PC-3 (cell line): Measurements from ENCODE around the gene MAP3K9. TPM values are rescaled to one million over a fixed set of nuclear protein-coding genes. Genes with fewer than 3 reads are reported as not detected.
"Not testable (repeated sequence)": the region's sequence is repeated elsewhere in the genome, so short reads cannot be mapped to it uniquely, and the experiment has no call there.

ENCODE experiments used
- ATAC-seq: fragments of 200-7000 bp; cut with Tn5 transposase; 2 replicates; pipeline ENCODE4 v1.9.1; 2020; ENCODE audit warnings: mild to moderate bottlenecking, moderate library complexity
- BruUV-seq: library from RNA; stranded (reverse); fragments of 400-500 nt; replicated peaks from 2 replicates; lab custom pipeline; 2021; lab: Mats Ljungman, UMichigan
- CTCF ChIA-PET: fragments of 300-600 bp; sonication (Branson Sonifier 250); formaldehyde crosslinking; loops from one replicate; lab custom pipeline; 2022; ENCODE audit warnings: antibody characterized with exemption; lab: Charles Lee
- POLR2A ChIA-PET: fragments of 300-600 bp; sonication (Branson Sonifier 250); formaldehyde crosslinking; loops from one replicate; lab custom pipeline; 2022; ENCODE audit warnings: antibody characterized with exemption; ENCODE audit not compliant: unreplicated experiment; lab: Charles Lee
- DNase-seq: peaks from one replicate; pipeline ENCODE4 v3.0.0-alpha.2; 2015
- H2AFZ ChIP-seq: fragments of 300-600 bp; sonication (generic); 2 replicates; pipeline ENCODE4 v1.6.0; 2016; ENCODE audit warnings: antibody characterized with exemption, low read length
- H3F3A ChIP-seq: fragments of 300-600 bp; sonication (generic); one replicate; pipeline ENCODE4 v1.6.0; 2017; ENCODE audit warnings: antibody characterized with exemption, low read length, control low read depth, mild to moderate bottlenecking; ENCODE audit not compliant: unreplicated experiment
- H3K27ac ChIP-seq: fragments of 300-600 bp; sonication (generic); 2 replicates; pipeline ENCODE4 v1.5.1; 2016; ENCODE audit warnings: mild to moderate bottlenecking, low read length
- H3K27me3 ChIP-seq: fragments of 300-600 bp; sonication (generic); 2 replicates; pipeline ENCODE4 v1.6.1; 2016; ENCODE audit warnings: low read length, mixed read lengths
- H3K36me3 ChIP-seq: fragments of 300-600 bp; sonication (generic); 2 replicates; pipeline ENCODE4 v1.6.1; 2016; ENCODE audit warnings: low read depth, mixed run types, low read length, mixed read lengths
- H3K4me1 ChIP-seq: fragments of 300-600 bp; sonication (generic); 2 replicates; pipeline ENCODE4 v1.5.1; 2016; ENCODE audit warnings: low read length; ENCODE audit not compliant: insufficient read depth
- H3K4me2 ChIP-seq: fragments of 300-600 bp; sonication (generic); 2 replicates; pipeline ENCODE4 v1.6.0; 2016; ENCODE audit warnings: low read length
- H3K4me3 ChIP-seq: fragments of 300-600 bp; sonication (generic); 2 replicates; pipeline ENCODE4 v1.5.1; 2016; ENCODE audit warnings: mild to moderate bottlenecking, low read length, mixed read lengths
- H3K79me2 ChIP-seq: fragments of 300-600 bp; sonication (generic); 2 replicates; pipeline ENCODE4 v1.6.1; 2017; ENCODE audit warnings: low read length, mixed read lengths
- H3K9ac ChIP-seq: fragments of 300-600 bp; sonication (generic); 2 replicates; pipeline ENCODE4 v1.6.0; 2016; ENCODE audit warnings: mild to moderate bottlenecking, low read length
- H3K9me2 ChIP-seq: fragments of 300-600 bp; sonication (generic); replicated peaks from 2 replicates; pipeline ENCODE4 v1.6.1; 2016; ENCODE audit warnings: mixed run types, low read length, mixed read lengths
- H3K9me3 ChIP-seq: fragments of 300-600 bp; sonication (generic); 2 replicates; pipeline ENCODE4 v1.6.1; 2016; ENCODE audit warnings: low read length, mixed read lengths
- H4K20me1 ChIP-seq: fragments of 300-600 bp; sonication (generic); 2 replicates; pipeline ENCODE4 v1.6.1; 2016; ENCODE audit warnings: low read length, mixed read lengths
- EZH2 ChIP-seq: fragments of 300-600 bp; sonication (generic); IDR thresholded peaks from one replicate; pipeline ENCODE4 v1.6.1; 2017; ENCODE audit warnings: antibody characterized with exemption, mild to moderate bottlenecking, low read length; ENCODE audit not compliant: unreplicated experiment
- EZH2phosphoT487 ChIP-seq: fragments of 300-600 bp; sonication (generic); IDR thresholded peaks from 2 replicates; pipeline ENCODE4 v1.6.1; 2018; ENCODE audit warnings: mild to moderate bottlenecking, antibody characterized with exemption, low read length, borderline replicate concordance
- intact Hi-C: fragments of 100-400 bp; cut with micrococcal nuclease; formaldehyde crosslinking; loops from 2 replicates; pipeline ENCODE4 v1.9.0; 2023
- total RNA-seq: library from RNA; depleted of rRNA; stranded (reverse); fragments of >200 nt; gene quantifications from 2 replicates; pipeline ENCODE4 v1.2.3, GENCODE V29; 2014
- TF ChIP-seq, protein P1 (sequence below): fragments of 300-600 bp; sonication (generic); conservative IDR thresholded peaks from 2 replicates; pipeline ENCODE4 v1.5.1; 2017; ENCODE audit warnings: antibody characterized with exemption, low read depth, mild to moderate bottlenecking, low read length

Gene MAP3K9
- total RNA-seq, 1 experiment from 2014 or later = 13.4 TPM

DNA sequence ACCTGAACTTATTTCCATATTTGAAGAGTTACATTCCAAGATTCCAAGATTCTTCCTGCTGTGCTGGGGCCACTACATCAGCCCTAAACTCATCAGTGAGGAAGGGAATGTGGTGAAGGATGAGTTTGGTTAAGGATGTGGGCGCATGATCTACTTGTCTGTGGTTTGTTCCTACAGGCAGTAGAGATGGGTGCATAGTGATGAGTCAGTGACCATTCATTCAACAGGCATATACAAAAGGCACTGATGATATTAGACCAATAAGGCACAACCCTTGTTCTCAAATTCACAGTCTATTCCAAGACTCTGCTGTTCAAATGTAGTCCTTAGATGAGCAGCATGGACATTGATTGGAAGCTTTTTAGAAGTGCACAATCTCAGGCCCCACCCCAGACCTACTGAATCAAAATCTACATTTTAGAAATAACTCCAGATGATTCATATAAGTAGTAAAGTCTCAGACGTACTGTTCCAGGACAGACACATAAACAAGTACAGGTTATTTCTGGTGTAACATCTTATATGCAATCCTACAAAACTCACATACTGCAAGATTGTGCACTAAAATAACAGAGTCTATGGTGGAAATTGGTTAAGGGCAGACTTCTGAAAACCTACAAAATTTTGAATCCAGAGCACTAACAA, 47.7 kb upstream of the MAP3K9 start:
- Histone ChIP-seq H3K4me2 (peak overlapping the region; percentile 18), H3K9ac (no peak overlapping the region), H3K36me3 (no peaks in the 10 kb centered on the region), H3K9me3 (no peaks in the 10 kb centered on the region), H3K27ac (no peak overlapping the region), H3K4me3 (no peak overlapping the region), H3K79me2 (no peaks in the 10 kb centered on the region), H3K27me3 (no peaks in the 10 kb centered on the region), H3K4me1 (peaks cover 16% of the 10 kb centered on the region), H3F3A (peaks cover 6% of the 10 kb centered on the region), H2AFZ (no peak overlapping the region), H4K20me1 (0 out of 2 replicates have a peak, but pooled peaks cover 3% of the 10 kb centered on the region), H3K9me2 (no peaks in the 10 kb centered on the region)
- intact Hi-C loops = no loop called here
- peak; percentile 97 for ATAC-seq
- ChIA-PET CTCF (no interaction called here), POLR2A (no interaction called here)
- no TSS peak for BruUV-seq
- peak; percentile 83 for DNase-seq
- TF ChIP-seq, protein P1, sequence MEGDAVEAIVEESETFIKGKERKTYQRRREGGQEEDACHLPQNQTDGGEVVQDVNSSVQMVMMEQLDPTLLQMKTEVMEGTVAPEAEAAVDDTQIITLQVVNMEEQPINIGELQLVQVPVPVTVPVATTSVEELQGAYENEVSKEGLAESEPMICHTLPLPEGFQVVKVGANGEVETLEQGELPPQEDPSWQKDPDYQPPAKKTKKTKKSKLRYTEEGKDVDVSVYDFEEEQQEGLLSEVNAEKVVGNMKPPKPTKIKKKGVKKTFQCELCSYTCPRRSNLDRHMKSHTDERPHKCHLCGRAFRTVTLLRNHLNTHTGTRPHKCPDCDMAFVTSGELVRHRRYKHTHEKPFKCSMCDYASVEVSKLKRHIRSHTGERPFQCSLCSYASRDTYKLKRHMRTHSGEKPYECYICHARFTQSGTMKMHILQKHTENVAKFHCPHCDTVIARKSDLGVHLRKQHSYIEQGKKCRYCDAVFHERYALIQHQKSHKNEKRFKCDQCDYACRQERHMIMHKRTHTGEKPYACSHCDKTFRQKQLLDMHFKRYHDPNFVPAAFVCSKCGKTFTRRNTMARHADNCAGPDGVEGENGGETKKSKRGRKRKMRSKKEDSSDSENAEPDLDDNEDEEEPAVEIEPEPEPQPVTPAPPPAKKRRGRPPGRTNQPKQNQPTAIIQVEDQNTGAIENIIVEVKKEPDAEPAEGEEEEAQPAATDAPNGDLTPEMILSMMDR = no peak
- TF ChIP-seq EZH2 (no peak), EZH2phosphoT487 (no peak)

DNA sequence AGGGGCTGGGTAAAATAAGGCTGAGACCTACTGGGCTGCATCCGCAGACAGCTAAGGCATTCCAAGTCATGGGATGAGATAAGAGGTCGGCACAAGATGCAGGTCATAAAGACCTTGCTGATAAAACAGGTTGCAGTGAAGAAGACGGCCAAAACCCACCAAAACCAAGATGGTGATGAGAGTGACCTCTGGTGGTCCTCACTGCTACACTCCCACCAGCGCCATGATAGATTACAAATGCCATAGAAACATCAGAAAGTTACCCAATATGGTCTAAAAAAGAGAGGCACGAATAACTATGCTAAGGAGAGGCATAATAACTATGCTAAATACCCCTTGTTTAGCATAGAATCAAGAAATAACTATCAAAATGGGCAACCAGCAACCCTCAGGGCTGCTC, 46.2 kb upstream of the MAP3K9 start:
- CTCF ChIA-PET = no interaction called here
- no peaks in the 10 kb centered on the region for H3K79me2 ChIP-seq
- ATAC-seq = no peak
- no peak overlapping the region for H3K9ac ChIP-seq
- no peak overlapping the region for H3K4me2 ChIP-seq
- H3K9me3 ChIP-seq = no peaks in the 10 kb centered on the region
- H3K9me2 ChIP-seq = no peaks in the 10 kb centered on the region
- BruUV-seq = no TSS peak
- H3K4me3 ChIP-seq = no peak overlapping the region
- H3K4me1 ChIP-seq = peaks cover 16% of the 10 kb centered on the region
- H3F3A ChIP-seq = peaks cover 6% of the 10 kb centered on the region
- intact Hi-C loops = no loop called here
- no peaks in the 10 kb centered on the region for H3K36me3 ChIP-seq
- H2AFZ ChIP-seq = no peak overlapping the region
- H3K27ac ChIP-seq = no peak overlapping the region
- 0 out of 2 replicates have a peak, but pooled peaks cover 3% of the 10 kb centered on the region for H4K20me1 ChIP-seq
- no peak for DNase-seq
- POLR2A ChIA-PET = no interaction called here
- TF ChIP-seq EZH2 (no peak), EZH2phosphoT487 (no peak)
- TF ChIP-seq, protein P1 = no peak
- H3K27me3 ChIP-seq = no peaks in the 10 kb centered on the region

DNA sequence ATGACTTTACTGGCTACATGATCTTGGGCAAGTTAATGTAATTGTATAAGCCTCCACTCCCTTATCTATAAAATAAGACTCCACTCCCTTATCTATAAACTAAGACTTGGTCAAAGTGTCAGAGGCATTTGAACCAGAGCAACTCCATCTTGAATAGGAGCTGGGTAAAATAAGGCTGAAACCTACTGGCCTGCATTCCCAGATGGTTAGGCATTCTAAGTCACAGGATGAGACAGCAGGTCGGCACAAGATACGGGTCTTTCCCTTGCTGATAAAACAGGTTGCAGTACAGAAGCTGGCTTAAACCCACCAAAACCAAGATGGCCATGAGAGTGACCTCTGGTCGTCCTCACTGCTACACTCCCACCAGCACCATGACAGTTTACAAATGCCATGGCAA, 44.3 kb upstream of the MAP3K9 start:
- H3K9ac ChIP-seq, H3K27ac ChIP-seq: not testable (repeated sequence)

More for the DNA sequence above, 44.3 kb upstream of the MAP3K9 start:
- H2AFZ ChIP-seq, H4K20me1 ChIP-seq, H3K36me3 ChIP-seq, POLR2A ChIA-PET, DNase-seq, H3K9me3 ChIP-seq, H3K4me2 ChIP-seq, ATAC-seq, intact Hi-C loops, H3F3A ChIP-seq, CTCF ChIA-PET, BruUV-seq, H3K79me2 ChIP-seq, H3K27me3 ChIP-seq, H3K9me2 ChIP-seq, H3K4me3 ChIP-seq: not testable (repeated sequence)
- peaks cover 16% of the 10 kb centered on the region for H3K4me1 ChIP-seq
